A673 (cell line): Measurements from ENCODE around the gene CYS1.

Source experiments
- EZH2 ChIP-seq: fragments of 200-600 bp; sonication (generic); IDR thresholded peaks from 2 replicates; pipeline ENCODE4 v1.6.1; 2017; ENCODE audit warnings: borderline replicate concordance, low read depth, mild to moderate bottlenecking, mixed read lengths, antibody characterized with exemption, low read length; ENCODE audit not compliant: poor library complexity, severe bottlenecking
- TF ChIP-seq, protein P1 (sequence below): fragments of 300-800, 200-600 bp; sonication (generic); conservative IDR thresholded peaks from 2 replicates; pipeline ENCODE4 v1.5.1; 2017; ENCODE audit warnings: low read depth, mild to moderate bottlenecking, antibody characterized with exemption, low read length, moderate library complexity, mixed read lengths

DNA sequence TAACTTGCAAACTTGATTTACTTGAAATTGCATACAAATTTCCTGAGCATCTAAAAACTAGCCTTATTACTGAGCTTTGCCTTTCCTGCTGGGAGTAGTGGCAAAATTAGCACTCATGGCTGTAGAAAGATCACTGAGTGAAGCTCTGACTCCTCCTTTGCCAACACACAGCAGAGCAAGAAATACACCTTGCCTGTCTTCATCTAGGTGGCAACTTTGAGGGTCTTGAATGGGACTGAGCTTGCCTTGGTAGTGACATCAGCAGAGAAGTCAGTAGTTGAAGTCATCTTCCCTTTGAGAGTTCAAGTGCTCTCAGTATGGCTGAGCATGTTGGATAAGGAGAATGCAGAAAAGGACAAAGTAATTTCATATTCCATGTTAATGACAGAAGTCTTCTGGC is 48.2 kb upstream of the CYS1 start:
- TF ChIP-seq, protein P1, sequence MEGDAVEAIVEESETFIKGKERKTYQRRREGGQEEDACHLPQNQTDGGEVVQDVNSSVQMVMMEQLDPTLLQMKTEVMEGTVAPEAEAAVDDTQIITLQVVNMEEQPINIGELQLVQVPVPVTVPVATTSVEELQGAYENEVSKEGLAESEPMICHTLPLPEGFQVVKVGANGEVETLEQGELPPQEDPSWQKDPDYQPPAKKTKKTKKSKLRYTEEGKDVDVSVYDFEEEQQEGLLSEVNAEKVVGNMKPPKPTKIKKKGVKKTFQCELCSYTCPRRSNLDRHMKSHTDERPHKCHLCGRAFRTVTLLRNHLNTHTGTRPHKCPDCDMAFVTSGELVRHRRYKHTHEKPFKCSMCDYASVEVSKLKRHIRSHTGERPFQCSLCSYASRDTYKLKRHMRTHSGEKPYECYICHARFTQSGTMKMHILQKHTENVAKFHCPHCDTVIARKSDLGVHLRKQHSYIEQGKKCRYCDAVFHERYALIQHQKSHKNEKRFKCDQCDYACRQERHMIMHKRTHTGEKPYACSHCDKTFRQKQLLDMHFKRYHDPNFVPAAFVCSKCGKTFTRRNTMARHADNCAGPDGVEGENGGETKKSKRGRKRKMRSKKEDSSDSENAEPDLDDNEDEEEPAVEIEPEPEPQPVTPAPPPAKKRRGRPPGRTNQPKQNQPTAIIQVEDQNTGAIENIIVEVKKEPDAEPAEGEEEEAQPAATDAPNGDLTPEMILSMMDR = no peak
- TF ChIP-seq EZH2 = no peak
